SK-N-SH treated with all-trans-retinoic acid at 6 μM for 48 hours (cell line): ENCODE measurements around the gene IKZF3.

Source experiments
- ARNTL ChIP-seq: fragments of 450-650 bp; formaldehyde crosslinking; IDR thresholded peaks from 2 replicates; pipeline ENCODE4 v1.5.0; 2020; ENCODE audit warnings: low read depth, mild to moderate bottlenecking, moderate library complexity, borderline replicate concordance
- CSRNP3 ChIP-seq: fragments of 250-450 bp; sonication (Bioruptor Pico); IDR thresholded peaks from 2 replicates; pipeline ENCODE4 v1.5.1; 2021; ENCODE audit warnings: mild to moderate bottlenecking, moderate library complexity

DNA sequence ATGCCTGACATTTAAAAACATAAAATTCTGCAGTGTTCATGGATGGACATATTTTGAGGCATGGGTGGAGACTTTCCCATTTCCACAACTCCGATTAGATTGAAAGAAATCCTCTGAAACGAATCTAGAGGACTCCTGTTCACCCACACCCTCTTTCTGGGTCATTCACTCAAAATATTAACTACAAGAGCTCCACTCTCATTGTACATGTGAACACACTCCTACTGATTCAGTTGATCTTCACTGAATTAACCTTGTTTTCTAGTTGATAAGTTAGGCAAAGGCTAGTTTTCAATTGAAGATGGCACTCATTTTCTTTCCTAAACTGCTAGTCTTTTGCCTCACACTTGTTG is 82.3 kb downstream of the IKZF3 start:
- TF ChIP-seq CSRNP3 (CRISPR knock-in tag) (no peak), ARNTL (no peak)
